Stimulated activated CD4-positive, alpha-beta T cell treated with anti-CD3 and anti-CD28 coated beads, Interleukin-1b, Interleukin-23, amount 100 ng/mL, for 4 hours (primary cell): ENCODE data around the gene OR5H6.
"Not testable (repeated sequence)": the region's sequence is repeated elsewhere in the genome, so short reads cannot be mapped to it uniquely, and the experiment has no call there.

Experiments
- DNase-seq, 2 donors: peaks; one replicate each; pipeline ENCODE4 v3.0.0-alpha.2; 2020; ENCODE audit warnings: low read depth in 2 of 2

Gene OR5H6

GRCh38 chr3:98263944-98264343, at the start of gene OR5H6:
OR5H6 (plus strand) TSS chr3:98264244; CDS start chr3:98264333, 89 bp downstream.
- no peak for DNase-seq

GRCh38 chr3:98215051-98215450, 49.0 kb upstream of the OR5H6 start:
- no peak for DNase-seq

- DNase-seq = no peak
Measured at GRCh38 chr3:98223907-98224672, 40.0 kb upstream of the OR5H6 start.

- DNase-seq = no peak
Measured at GRCh38 chr3:98232489-98232888, 31.6 kb upstream of the OR5H6 start.

GRCh38 chr3:98233468-98233867, 30.6 kb upstream of the OR5H6 start:
- DNase-seq = no peak

- DNase-seq = no peak
Measured at GRCh38 chr3:98240131-98240530, 23.9 kb upstream of the OR5H6 start.

- no peak for DNase-seq
Measured at GRCh38 chr3:98242155-98242554, 21.9 kb upstream of the OR5H6 start.

- DNase-seq = no peak
Measured at GRCh38 chr3:98243843-98244242, 20.2 kb upstream of the OR5H6 start.

- no peak for DNase-seq
Measured at GRCh38 chr3:98246142-98246541, 17.9 kb upstream of the OR5H6 start.

- not testable (repeated sequence) for DNase-seq
Measured at GRCh38 chr3:98256026-98256425, 8.0 kb upstream of the OR5H6 start.

GRCh38 chr3:98259707-98260106, 4.3 kb upstream of the OR5H6 start:
- DNase-seq = no peak

GRCh38 chr3:98262046-98262445, 2.0 kb upstream of the OR5H6 start:
- DNase-seq = no peak

- no peak for DNase-seq
Measured at GRCh38 chr3:98269846-98270245, 5.8 kb downstream of the OR5H6 start.

GRCh38 chr3:98272126-98272525, 8.1 kb downstream of the OR5H6 start:
- no peak for DNase-seq

- DNase-seq = no peak
Measured at GRCh38 chr3:98274914-98275313, 10.9 kb downstream of the OR5H6 start.

GRCh38 chr3:98282205-98282604, 18.2 kb downstream of the OR5H6 start, which contains the start of gene OR5H2:
OR5H2 (plus strand) TSS chr3:98282505; CDS start chr3:98282903, 398 bp downstream.
- DNase-seq = no peak

GRCh38 chr3:98290916-98291315, 26.9 kb downstream of the OR5H6 start:
- no peak for DNase-seq

- no peak for DNase-seq
Measured at GRCh38 chr3:98291332-98291957, 27.4 kb downstream of the OR5H6 start.
